CD4-positive, alpha-beta T cell treated with Interleukin-2 at 100 ng/mL for 4 hours (primary cell): ENCODE data around the gene CLEC1A.

Experiments used
- DNase-seq: peaks from one replicate; pipeline ENCODE4 v3.0.0-alpha.2; 2020; ENCODE audit warnings: low spot score

The CLEC1A gene

DNA sequence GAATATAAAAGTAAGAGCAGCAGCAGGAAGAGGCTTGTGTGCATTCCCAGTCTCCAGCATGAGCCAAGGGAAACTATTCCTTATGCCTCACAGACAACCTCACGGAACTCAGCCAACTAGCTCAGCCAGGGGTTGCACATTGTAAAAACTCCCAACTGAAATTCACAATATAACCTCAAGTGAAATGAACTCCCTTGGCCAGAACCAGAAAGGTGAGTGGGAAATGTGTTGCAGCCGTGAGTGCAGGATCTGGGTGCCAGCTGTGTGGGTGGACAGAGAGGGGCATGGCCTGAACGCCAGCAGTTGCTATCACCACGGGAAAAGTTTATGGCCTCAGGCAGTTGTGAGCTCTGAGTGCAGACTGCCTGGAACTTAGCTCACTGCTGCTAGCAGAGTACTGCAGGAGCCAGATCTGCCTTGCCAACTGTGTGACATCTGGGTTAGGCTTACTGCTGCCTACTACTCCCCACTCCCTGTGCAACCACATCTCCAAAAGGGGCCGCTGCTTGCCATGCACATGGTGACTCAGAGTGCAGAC lies 2.3 kb upstream of the CLEC1A start:
- DNase-seq: no peak

DNA sequence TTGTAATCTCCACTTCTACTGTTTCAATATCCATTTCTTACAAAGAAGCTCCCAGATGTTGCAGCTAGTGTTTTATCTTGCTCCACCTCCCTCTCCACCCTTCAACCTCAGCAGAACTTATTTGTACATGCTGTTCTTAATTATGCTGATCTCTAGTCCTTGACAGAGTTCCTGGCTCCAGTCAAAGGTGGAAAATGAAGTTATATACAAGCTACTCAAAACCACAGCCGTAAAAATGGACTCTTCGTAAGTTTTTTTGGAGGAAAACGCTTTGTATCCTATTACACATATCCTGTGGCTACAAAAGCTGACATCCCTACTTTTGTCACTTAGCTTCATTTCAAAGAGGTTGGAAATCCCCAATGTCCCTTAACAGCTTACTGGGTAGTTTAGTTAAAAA lies 1.3 kb downstream of the CLEC1A start:
- DNase-seq: no peak

DNA sequence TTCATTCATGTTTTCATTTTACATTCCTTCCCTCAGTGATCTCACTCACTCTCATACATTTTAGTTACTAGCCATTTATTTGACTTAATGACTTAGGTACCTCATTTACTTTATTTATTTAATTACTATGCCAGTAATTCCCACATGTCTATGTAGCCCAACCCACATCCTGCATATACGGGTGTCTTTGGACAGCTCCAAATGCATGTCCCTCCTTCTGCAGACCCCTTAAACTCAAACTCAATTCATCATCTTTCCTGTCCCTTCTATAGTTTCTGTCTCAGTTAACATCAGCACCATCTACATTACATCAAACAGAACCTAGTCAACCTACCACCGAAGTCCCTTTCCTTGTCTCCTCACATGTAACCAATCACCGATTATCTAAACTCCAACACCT lies 2.8 kb downstream of the CLEC1A start:
- DNase-seq: no peak

- DNase-seq: no peak
Measured at GRCh38 chr12:10094646-10095395, 4.0 kb downstream of the CLEC1A start.

GRCh38 chr12:10088955-10089900 lies 9.6 kb downstream of the CLEC1A start:
- no peak for DNase-seq

- DNase-seq: no peak
Measured at GRCh38 chr12:10088031-10088430, 10.8 kb downstream of the CLEC1A start.

GRCh38 chr12:10086387-10086786 lies 12.4 kb downstream of the CLEC1A start:
- no peak for DNase-seq

DNA sequence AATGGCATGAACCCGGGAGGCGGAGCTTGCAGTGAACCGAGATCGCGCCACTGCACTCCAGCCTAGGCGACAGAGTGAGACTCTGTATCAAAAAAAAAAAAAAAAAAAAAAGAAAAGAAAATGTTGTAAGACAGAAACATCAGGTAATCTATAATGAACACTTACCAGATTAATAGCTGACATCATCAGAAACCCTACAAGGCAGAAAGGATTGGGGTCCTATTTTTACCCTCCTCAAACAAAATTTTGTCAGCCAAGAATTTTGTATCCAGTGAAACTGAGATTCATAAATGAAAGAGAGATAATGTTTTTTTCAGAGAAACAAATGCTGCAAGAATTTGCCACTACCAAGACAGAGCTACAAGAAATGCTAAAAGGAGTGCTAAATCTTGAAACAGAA lies 14.1 kb downstream of the CLEC1A start:
- DNase-seq: no peak

DNA sequence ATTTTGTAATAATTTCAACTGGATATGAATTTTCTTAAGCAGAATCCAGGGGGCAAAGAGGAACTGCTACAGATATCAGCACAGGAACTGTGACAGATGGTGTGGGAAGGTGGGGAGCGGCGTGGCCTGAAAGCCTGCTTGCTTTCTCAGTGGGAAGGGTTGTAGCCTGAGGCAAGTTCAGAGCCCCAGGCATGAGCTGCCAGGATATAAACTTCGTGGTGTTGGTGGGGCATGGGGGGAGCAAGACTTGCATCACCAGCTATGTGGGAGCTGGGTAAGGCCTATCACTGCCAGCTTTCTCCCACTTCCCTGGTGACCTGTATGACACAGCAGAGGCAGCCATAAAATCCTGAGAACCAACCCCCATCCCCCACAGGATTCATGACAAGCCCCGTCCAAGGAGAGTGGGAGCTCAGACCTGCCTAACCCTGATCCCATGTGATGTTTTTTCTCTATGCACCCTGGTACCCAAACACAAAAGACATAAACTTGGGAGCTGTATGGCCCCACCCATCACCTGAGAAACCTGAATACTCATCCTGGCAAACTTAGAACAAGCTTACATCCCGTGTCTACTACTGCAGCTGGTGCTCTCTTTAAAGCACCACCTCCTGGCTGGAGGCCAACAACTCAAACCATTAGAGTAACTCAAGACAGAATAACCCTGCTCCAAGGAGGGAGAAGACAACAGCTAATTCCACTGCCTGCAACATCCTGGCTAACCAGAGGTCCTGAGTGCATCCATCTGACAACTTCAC lies 16.5 kb downstream of the CLEC1A start:
- DNase-seq: no peak

DNA sequence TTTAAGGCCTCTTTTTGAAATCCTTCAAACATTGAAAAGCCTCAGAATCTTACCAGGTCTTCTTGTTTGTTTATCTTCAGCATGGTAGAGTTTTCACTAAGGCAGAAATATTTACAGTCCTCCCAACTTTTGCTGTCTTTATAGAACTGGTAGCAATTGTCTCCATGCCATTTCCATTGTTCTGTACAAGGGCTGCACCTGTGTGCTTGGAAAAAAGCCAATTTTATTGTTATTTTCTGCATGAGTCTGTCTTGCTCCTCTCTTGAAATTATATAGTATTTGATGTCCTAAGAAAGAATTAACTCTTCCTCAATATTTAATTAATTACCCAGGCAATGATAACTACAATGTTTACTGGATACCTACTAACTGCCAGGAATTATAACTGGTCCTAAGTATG lies 23.3 kb downstream of the CLEC1A start:
- DNase-seq: no peak

DNA sequence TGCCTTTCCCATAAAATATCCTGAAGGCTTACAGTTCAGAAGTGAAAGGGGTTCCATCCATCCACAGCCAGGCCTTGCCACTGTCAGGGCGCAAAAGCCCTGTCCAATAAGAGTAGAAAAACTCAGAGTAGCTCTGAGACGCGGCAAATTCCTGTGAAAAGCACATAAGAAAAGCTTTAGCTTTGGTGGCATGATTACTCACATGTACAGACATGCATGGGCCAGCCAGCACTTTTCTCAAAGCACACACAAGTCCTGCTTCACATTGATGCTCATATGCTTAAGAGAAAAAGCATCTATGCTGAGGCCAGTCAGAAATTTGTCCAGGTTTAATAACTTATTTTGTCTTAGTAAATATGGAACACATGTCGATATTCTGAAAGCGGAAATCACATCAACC lies 25.5 kb downstream of the CLEC1A start:
- no peak for DNase-seq

DNA sequence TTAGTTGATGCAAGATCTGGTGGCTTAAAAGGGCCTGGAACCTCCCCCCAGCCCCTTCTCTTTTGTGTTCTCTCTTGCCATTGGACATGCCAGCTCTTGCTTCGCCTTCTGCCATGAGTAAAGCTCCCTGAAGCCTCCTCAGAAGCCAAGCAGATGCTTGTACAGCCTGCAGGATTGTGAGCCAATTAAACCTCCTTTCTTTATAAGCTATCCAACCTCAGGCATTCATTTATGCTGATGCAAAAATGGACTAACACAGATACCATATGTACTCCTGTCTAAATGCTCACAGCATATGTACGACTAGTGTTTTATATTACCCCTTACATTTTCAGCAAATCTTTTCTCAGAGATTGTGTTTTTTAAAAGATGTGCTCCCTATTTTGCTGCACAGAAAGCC lies 26.7 kb downstream of the CLEC1A start:
- no peak for DNase-seq

- no peak for DNase-seq
Measured at GRCh38 chr12:10070380-10070779, 28.4 kb downstream of the CLEC1A start.

DNA sequence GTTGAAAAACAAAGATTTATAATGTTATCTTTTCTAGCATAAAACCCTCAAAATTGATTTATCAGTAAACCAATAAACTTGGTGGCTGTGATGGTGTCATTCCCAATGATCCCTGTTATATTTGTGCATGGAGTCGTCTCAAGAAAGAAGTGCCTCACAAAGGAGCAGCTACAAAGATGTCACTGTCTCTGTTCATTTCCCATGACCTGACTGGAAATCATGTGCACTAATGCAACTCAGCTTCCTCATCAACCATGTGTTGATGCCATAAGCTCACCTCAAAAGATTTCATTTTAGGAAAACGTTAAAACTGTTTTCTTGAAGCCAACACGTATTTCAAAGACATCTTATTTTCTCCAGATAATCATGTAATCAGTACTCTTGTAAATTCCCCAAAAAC lies 28.8 kb downstream of the CLEC1A start:
- DNase-seq: no peak

GRCh38 chr12:10069099-10069498 lies 29.7 kb downstream of the CLEC1A start:
- DNase-seq: no peak

DNA sequence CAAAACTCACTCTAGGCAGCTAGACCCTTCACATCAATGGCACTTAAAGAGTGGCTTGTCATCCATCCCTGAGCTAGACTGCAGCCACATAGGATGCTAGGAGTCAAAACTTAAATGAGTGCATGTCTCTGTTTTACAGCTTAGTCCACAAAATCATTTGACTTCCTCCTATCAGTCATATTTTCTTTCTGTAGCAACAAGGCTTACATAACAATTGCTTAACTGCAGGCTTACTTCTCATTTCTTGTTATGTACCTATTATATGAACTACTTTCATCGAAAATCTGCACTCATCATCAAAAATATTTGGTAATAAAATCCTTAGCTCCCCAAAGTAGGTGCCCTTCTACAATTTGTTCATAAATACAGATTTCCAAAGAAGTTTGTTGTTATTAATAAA lies 30.1 kb downstream of the CLEC1A start:
- DNase-seq: no peak

DNA sequence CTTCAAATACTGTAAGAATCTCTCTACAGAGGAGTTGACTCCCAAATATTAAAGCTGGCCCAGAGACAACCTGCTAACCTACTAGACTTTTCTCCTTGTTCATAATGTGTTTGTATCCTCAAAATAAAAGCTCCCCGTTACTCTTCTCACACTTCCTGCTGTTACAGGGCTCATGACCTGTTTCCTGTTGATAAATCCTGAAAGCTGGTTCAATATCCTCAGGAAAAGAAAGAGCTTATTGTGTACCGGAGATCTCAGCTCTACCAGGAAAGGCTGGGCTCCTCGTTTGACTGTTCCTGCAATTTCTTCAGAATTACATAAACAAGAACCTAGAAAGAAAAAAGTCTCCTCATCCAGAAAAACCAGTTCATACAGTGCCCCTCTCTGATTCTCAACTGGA lies 30.8 kb downstream of the CLEC1A start:
- DNase-seq: no peak

DNA sequence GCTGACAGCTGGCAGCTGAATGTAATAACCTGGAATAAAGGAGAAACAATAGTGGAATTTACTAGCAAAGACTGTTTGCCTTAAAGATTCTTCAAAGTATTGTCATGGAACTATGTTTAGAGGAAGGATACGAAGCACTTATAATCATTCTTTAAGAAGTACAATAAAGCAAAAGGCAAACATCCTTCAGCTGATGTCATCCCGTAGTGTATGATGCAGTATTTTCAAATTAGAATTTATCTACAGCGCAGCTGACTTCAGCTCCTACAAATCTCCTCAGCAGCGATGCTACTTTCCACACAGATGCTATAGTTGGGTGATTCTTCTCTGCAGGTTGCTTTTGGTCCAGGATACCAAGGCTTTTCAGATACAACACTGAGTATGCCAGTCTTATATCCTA lies 31.5 kb downstream of the CLEC1A start:
- DNase-seq: no peak

- no peak for DNase-seq
Measured at GRCh38 chr12:10065241-10065640, 33.5 kb downstream of the CLEC1A start.

- no peak for DNase-seq
Measured at GRCh38 chr12:10058387-10058786, 40.4 kb downstream of the CLEC1A start.

- no peak for DNase-seq
Measured at GRCh38 chr12:10052193-10052913, 46.4 kb downstream of the CLEC1A start.

- DNase-seq: no peak
Measured at GRCh38 chr12:10048526-10048925, 50.3 kb downstream of the CLEC1A start.
